Putamen (tissue), 1 donor: ENCODE data around the gene PPCDC.

Source experiments
- DNase-seq: peaks from one replicate; pipeline ENCODE4 v3.0.0-alpha.2; 2016; ENCODE audit warnings: low spot score

Gene PPCDC

DNA sequence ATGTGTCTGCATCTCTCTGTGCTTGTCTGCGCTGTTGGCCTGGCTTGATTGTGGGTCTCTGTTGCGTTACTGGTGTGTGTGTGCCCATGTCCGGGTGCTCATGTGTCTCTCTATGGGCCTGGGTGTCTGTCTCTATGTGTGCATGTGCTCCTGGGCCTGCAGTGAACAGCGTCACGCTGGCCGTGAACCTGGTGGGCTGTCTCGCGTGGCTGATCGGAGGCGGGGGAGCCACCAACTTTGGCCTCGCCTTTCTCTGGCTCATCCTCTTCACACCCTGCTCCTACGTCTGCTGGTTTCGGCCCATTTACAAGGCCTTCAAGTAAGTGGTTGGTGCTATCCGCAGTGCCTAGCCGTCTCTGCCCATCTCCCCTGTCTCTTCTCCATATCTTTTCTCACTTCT is 7.0 kb upstream of the PPCDC start:
- no peak for DNase-seq

DNA sequence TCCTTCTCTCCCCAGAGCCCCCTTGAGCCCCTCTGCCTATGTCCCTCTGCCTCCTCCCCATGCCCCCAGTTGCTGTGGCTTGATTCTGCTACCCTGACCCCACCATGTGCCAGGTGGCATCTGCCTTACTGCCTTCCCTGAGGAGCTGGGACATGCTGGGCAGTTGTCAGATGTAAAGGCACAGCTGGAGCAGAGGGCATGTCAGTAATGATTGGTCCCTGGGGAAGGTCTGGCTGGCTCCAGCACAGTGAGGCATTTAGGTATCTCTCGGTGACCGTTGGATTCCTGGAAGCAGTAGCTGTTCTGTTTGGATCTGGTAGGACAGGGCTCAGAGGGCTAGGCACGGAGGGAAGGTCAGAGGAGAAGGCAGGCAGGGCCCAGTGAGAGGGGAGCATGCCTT is 3.5 kb upstream of the PPCDC start:
- DNase-seq, result no peak

DNA sequence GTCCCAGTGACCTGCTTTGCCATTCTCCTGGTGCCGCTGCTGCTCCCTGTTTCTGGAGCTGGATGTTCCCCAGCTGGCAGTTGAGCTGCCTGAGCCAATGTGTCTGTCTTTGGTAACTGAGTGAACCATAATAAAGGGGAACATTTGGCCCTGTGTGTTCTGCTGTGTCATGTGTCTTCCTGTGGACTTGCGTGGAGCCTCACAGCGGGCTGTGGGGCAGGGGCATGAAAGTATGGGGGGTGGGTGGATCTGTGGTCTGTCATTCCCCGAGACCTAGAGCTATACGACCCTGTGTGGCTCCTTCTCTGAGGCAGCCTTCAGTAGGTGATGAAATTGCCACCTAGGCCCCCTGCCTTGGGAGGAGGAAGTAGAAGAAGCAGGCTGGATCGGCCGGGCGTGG is 2.0 kb upstream of the PPCDC start:
- no peak for DNase-seq

DNA sequence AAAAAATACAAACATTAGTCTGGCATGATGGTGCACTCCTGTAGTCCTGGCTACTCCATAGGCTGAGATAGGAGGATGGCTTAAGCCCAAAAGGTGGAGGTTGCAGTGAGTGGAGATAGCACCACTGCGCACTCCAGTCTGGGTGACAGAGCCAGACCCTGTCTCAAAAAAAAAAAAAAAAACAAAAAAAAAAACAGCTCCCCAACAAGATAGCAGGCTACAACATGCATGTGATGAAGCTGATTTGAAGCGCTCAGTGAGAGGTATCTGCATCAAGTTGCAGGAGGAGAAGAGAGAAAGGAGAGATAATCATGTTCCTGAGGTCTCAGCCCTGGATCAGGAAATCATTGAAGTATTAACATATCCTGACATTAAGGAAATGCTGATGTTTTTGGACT is 608 bp upstream of the PPCDC start:
- no peak for DNase-seq

GRCh38 chr15:75023872-75024636 is 664 bp downstream of the PPCDC start:
- DNase-seq, result no peak

DNA sequence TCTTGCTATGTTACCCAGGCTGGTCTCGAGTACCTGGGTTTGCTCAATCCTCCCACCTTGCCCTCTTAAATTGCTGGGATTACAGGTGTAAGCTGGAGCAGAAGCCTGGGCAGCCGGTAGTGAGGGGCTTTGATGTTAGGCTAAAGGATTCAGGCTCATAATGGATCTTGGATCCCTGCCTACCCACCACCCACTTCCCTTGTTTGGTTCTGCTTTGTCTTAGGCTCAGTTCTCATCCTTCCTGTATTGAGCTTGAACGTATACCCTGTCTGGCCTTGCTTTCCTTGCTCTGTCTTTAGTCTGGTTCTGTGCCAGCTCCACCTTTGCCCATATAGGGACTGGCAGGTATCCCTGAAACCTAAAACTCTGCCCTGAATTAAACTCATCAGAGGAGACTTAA is 1.7 kb downstream of the PPCDC start:
- no peak for DNase-seq

- DNase-seq, result no peak
Measured at GRCh38 chr15:75025548-75026260, 2.3 kb downstream of the PPCDC start.

DNA sequence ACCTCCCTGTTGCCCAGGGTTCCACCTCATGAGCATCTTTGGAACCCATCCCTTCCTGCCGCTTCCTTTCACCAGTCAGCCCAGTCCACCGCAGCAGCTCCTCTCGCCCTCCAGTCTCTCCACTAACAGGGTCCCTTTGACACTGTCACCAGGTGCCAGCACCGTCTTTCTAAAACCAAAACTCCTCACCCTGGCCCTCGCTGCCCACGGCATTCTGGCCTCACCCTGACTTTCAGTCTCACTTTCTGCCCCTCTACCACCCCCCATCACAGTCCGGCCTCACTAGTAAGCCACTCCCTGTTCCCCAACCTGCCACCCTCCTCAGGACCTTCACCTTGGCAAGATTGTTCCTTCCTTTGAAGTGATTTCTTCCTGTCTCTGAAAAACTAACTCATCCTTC is 4.2 kb downstream of the PPCDC start:
- no peak for DNase-seq

GRCh38 chr15:75028991-75029377 is 5.6 kb downstream of the PPCDC start:
- no peak for DNase-seq

- peak; percentile 78 for DNase-seq
Measured at GRCh38 chr15:75029378-75030022, 6.1 kb downstream of the PPCDC start.

DNA sequence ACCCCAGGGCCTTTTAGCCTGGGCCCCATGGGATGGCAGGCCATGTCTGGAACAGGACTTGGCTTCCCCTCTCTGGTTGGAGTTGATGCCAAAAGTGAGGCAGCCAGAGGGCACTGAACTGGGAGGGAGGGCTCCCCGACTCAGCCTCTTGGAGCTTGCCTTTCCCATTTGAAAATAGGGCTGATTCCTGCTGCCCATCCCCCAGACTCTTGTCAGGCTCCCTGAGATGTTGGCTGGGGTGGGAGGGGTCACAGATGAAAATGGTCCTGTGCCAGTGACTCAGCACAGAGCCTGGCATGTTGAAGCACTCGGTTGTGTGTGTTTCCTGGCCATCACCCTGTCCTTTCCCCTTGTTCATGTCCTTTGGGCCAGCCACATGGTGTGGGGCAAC is 6.6 kb downstream of the PPCDC start:
- DNase-seq, result no peak

DNA sequence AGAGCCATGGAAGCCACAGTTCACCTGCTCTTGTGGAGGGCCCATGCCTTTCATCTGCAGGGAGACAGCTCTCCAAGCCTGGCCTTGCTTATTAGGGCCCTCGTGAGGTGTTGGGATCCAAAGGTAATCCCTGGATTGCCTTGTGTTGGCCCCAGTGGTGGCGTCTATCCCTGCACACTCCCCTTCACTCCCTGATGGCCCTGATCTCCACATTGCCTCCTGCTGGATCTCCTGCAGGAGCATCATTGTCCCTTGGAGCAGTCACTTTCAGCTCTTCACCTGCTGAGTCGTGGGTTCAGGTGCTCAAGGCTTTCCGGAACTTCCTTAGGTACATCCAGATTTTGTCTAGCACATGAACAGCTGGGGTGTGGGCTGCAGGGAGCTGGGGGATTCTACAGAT is 7.0 kb downstream of the PPCDC start:
- no peak for DNase-seq

DNA sequence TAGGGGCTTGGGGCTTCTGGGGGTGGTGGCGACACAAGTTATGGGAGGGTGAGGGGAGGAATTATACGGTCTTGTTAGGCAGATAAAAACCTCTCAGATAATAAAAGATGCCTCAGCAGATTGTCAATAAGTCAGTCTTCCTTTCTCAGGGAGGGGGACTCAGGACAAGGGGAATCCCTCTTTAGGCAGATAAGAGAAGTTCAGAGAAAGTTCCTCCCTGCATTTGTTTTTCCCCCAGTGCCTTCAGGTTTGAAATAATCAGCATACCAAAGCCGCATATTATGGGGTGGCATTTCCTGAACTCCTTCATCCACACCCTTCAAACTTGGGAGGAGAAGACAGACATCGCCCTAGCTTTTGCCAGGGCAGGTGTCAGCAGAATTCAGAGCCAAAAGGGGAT is 8.5 kb downstream of the PPCDC start:
- no peak for DNase-seq

DNA sequence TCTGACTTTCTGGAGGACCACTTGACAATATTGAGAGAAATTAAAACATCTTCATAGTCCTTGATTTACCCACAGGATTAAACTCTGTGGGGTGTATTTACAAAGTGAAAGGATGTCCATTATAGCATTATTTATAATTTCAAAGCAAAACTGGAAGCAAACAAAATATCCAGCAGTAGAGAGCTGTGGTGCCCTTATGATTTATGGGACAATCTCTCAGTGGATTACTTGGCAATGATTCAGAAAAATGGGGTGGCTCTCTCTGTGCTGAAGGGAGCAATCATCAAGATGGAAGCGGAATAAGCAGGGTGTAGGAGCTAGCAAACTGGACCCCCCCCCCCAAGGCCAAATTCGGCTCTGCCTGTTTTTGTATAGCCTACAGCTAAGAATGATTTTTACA is 9.0 kb downstream of the PPCDC start:
- DNase-seq, result no peak

GRCh38 chr15:75033809-75034208 is 10.4 kb downstream of the PPCDC start:
- no peak for DNase-seq

DNA sequence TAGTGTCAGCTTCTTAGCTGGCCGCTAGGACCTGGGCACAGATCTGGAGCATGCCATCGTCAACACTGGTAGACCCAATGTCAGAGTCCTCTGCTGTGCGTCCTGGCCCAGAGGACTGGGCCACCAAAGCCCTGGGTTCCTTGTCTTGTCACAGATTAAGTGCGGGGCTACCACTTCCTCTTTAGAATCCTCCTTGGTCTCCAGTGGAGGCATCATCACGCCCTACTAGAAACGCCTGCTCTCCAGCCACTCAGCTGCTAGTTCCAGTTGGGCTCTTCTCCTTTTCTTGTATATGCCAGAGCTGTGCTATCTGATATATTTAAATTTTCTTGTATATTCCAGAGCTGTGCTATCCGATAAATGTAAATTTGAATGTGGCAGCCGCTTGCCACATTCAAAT is 11.2 kb downstream of the PPCDC start:
- no peak for DNase-seq

- DNase-seq, result no peak
Measured at GRCh38 chr15:75036212-75036616, 12.8 kb downstream of the PPCDC start.

GRCh38 chr15:75037685-75038084 is 14.3 kb downstream of the PPCDC start:
- no peak for DNase-seq

DNA sequence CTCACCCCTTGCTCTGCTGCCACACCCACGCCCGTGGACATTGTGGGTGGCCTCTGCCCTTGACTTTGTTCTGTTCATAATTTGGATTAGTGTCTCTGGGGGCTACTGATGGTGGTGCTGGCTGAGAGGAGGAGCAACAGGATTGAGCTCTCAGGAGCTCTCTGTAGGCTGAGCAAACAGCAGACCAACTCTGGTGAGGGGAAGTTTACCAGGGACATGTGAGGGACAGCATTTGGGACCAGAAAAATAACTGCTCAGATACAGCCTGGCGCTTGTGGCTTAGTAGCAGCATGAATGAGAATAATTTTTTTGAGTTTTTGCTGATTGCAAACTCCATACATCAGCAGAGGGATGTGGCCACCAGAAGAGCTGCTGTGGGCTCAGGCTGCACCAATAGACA is 14.8 kb downstream of the PPCDC start:
- no peak for DNase-seq

DNA sequence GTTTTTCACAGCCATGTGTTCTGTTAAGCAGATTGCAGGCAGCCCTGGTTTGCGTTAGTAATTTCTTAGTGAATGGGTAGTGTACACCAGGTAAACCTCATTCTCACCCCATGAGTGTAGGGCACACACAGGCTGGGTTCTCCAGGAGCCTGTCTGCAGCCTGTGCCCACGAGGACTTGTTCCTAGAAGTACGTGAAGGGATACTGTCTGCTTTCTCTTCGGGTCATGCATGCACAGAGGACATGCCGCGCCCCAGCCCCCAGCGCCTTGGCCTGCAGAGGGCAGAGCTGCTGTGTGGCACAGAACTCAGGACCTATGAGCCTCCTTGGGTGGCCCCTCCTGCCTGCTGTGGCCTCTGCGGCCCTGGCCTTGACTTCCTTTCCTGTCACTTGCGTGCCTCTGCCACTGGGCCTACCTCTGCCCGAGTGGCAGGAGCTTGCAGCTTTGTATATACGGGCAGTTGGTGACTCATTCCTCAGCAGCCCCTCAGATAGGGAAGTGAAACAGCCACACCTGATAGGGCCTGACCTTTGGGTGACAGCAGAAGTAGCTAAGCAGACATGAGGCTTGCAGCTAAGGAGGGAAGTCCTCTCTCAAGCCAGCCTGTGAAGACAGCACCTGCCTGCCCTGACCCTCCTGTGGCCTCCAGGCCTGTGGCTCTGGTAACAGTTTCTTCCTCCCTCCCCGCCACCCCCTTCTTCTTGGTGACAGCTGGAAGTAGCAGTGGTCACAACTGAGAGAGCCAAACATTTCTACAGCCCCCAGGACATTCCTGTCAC is 19.5 kb downstream of the PPCDC start:
- DNase-seq, result peak; percentile 39

DNA sequence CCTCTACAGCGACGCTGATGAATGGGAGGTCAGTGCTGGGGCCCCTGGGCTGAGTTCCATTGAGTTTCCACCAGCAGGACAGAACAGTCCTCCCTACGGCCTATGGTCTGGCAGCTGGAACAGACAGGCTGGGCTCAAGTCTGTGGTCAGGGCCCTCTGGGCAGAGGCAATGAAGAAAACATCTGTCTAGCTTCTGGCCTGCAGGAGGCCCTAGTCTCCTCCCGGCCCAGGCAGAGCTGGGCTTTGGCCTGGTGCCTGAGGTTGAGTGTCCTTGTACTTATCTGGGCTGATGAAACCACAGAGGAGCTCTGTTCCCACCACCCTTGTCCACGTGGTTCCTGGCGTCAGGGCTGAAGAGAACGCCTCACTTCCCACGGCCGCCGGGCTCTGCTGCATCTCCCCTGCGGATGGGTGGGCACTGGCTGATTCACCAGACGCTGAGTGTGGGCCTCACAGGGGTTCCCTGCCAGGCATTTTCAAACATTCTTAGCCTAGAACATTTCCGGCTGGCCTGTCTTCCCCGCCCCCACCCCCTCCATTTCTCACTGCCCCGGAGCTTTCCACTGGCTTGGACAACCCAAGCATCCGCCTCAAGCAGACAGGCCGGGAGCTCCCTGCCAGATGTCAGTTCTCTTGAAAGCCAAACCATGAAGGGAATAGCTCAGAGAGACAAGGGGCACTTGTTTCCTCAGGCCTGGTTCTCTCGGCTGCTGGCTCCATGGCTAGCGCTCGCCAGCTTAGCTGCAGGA is 20.3 kb downstream of the PPCDC start:
- DNase-seq, result peak; percentile 94
